ENCODE measurements around the gene ALDH4A1.

ALDH4A1 gene

DNA sequence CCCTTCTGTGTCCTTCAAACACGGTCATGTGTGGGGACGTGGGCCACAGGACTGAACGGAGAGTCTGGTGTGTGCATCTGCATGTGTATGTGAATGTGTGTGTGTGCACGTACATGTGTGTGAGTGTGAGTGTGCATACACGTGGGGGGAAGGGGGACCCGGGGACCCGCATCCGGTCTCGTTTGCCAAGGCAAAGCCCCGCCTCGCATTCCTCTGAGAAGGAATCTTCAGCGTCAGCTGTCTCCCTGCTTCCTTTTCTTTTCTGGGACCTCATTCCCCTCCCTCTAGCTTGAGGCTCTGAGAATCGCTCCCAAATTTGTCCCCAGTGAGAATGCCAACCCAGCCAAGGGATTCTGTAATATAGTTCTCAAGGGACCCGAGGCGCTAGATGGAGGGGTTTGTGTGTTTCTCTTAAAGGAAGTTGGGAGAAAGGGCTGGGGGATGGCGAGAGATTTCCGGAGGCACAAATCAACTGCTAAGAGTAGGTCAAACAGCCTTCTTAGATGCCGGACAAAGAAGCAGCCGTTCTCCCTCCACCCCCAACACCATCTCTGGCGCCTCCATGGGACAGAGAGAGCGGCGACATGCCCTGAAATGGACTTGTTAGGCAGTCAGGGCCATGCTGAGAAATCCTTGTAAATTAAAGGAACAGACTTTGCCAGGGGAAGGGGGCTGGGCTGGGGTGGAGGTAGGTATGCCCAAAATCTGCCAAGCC lies 47.5 kb upstream of the ALDH4A1 start:
- no peak overlapping the region for H4K12ac ChIP-seq (ENCODE audit: low read depth, low read length)
- peak overlapping the region; percentile 58 for H3K14ac ChIP-seq (ENCODE audit: low read length)
- no peak overlapping the region for H3K9ac ChIP-seq (ENCODE audit: low read length)
- no peak overlapping the region for H3K23ac ChIP-seq (ENCODE audit: low read length)
- peaks cover 19% of the 10 kb centered on the region for H3K79me2 ChIP-seq (ENCODE audit: control insufficient read depth, insufficient read depth, low read length, poor library complexity)
- H3K27ac ChIP-seq (ENCODE audit: low read depth, low read length), result peak overlapping the region; percentile 57
- H2AFZ ChIP-seq (ENCODE audit: insufficient read depth, low read length, poor library complexity), result no peak overlapping the region
- no peak overlapping the region for H3K4me3 ChIP-seq (ENCODE audit: low read depth, low read length)
- H2BK120ac ChIP-seq (ENCODE audit: insufficient read depth, low read length, poor library complexity), result peak overlapping the region; percentile 23
- H2BK12ac ChIP-seq (ENCODE audit: low read length), result peak overlapping the region; percentile 16
- no CpG with 5 or more reads among the region's 22 CpGs for WGBS (ENCODE audit: extremely low coverage, insufficient coverage, insufficient read length)
- peak overlapping the region; percentile 69 for H3K18ac ChIP-seq (ENCODE audit: low read length)
- H2AK5ac ChIP-seq (ENCODE audit: low read length), result no peak overlapping the region
- peaks cover 0 to 5% of the 10 kb centered on the region in 2 experiments for H3K36me3 ChIP-seq (ENCODE audit: control insufficient read depth in 1 of 2, insufficient read depth in 2 of 2, low read length in 2 of 2)
- DNase-seq, result peak; percentile 64 to 71
- H2BK5ac ChIP-seq (ENCODE audit: low read depth, low read length, poor library complexity), result peak overlapping the region; percentile 0
- H3K4me2 ChIP-seq (ENCODE audit: low read length), result peak overlapping the region; percentile 32
- peaks cover 22% of the 10 kb centered on the region for H3K79me1 ChIP-seq (ENCODE audit: low read length)
- H4K8ac ChIP-seq (ENCODE audit: low read depth, low read length), result peak overlapping the region; percentile 64
- H3K27me3 ChIP-seq (ENCODE audit: insufficient read depth, low read length), result no peaks in the 10 kb centered on the region
- H3K4me1 ChIP-seq (ENCODE audit: control insufficient read depth in 1 of 2, insufficient read depth in 2 of 2, low read length in 2 of 2), result peaks cover 52 to 59% of the 10 kb centered on the region in 2 experiments
- H3K4ac ChIP-seq (ENCODE audit: low read depth, low read length), result peak overlapping the region; percentile 12
- H3K9me3 ChIP-seq (ENCODE audit: insufficient read depth, low read depth, low read length), result peaks cover 5% of the 10 kb centered on the region
- H4K91ac ChIP-seq (ENCODE audit: low read depth, low read length), result peak overlapping the region; percentile 62

DNA sequence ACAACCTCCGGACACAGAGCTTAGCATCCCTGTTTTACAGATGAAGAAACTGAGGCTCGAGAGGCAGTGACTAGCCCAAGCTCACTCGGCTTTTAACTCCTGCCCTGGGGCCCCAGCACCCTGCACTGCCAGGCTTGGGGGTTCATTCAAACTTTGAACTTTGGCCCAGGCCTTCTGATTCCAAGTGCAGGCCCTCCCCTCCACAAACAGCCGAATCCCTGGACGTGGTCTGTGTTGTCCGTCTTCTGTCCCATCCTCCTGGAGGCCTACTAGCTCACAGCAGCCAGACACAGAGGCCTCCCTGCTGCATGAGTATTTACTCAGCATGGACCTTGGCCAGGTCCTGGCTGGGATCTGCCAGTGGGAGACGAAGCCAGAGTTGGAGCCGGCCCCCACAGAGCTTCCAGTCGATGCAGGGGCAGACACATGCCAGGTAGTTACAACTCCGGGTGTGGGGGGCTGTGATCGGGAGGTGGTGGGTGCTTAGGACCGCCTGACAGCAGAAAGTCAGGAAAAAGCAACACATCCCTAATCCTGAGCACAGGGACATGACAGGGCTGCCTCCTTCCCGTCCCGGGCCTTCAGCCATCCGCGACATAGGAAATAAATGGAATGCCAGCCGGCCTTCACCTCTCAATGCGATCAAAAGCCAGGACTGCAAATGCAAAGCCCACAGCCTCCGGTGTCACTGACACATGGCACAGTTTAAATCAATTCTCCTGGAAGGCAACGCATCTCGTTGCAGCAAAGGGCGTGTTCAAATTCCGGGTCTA lies 46.7 kb upstream of the ALDH4A1 start:
- Histone ChIP-seq H4K12ac (ENCODE audit: low read depth, low read length) (no peak overlapping the region), H3K27ac (ENCODE audit: low read depth, low read length) (no peak overlapping the region), H2BK120ac (ENCODE audit: insufficient read depth, low read length, poor library complexity) (peak overlapping the region; percentile 18), H3K79me2 (ENCODE audit: control insufficient read depth, insufficient read depth, low read length, poor library complexity) (peaks cover 20% of the 10 kb centered on the region), H4K8ac (ENCODE audit: low read depth, low read length) (peak overlapping the region; percentile 25), H2AFZ (ENCODE audit: insufficient read depth, low read length, poor library complexity) (no peak overlapping the region), H3K27me3 (ENCODE audit: insufficient read depth, low read length) (no peaks in the 10 kb centered on the region), H3K18ac (ENCODE audit: low read length) (peak overlapping the region; percentile 43), H3K9ac (ENCODE audit: low read length) (no peak overlapping the region), H2BK5ac (ENCODE audit: low read depth, low read length, poor library complexity) (peak overlapping the region; percentile 8), H3K4me3 (ENCODE audit: low read depth, low read length) (no peak overlapping the region), H3K79me1 (ENCODE audit: low read length) (peaks cover 22% of the 10 kb centered on the region), H2AK5ac (ENCODE audit: low read length) (peak overlapping the region; percentile 11), H3K4me2 (ENCODE audit: low read length) (peak overlapping the region; percentile 32), H3K23ac (ENCODE audit: low read length) (no peak overlapping the region), H3K4ac (ENCODE audit: low read depth, low read length) (peak overlapping the region; percentile 27), H2BK12ac (ENCODE audit: low read length) (peak overlapping the region; percentile 17), H3K14ac (ENCODE audit: low read length) (peak overlapping the region; percentile 26), H3K9me3 (ENCODE audit: insufficient read depth, low read depth, low read length) (peaks cover 5% of the 10 kb centered on the region), H3K36me3 (ENCODE audit: control insufficient read depth in 1 of 2, insufficient read depth in 2 of 2, low read length in 2 of 2) (peaks cover 0 to 5% of the 10 kb centered on the region in 2 experiments), H4K91ac (ENCODE audit: low read depth, low read length) (peak overlapping the region; percentile 3), H3K4me1 (ENCODE audit: control insufficient read depth in 1 of 2, insufficient read depth in 2 of 2, low read length in 2 of 2) (peaks cover 49 to 59% of the 10 kb centered on the region in 2 experiments)
- peak in 1 of 2 donors; percentile 59 for DNase-seq
- WGBS (ENCODE audit: extremely low coverage, insufficient coverage, insufficient read length), result no CpG with 5 or more reads among the region's 23 CpGs

DNA sequence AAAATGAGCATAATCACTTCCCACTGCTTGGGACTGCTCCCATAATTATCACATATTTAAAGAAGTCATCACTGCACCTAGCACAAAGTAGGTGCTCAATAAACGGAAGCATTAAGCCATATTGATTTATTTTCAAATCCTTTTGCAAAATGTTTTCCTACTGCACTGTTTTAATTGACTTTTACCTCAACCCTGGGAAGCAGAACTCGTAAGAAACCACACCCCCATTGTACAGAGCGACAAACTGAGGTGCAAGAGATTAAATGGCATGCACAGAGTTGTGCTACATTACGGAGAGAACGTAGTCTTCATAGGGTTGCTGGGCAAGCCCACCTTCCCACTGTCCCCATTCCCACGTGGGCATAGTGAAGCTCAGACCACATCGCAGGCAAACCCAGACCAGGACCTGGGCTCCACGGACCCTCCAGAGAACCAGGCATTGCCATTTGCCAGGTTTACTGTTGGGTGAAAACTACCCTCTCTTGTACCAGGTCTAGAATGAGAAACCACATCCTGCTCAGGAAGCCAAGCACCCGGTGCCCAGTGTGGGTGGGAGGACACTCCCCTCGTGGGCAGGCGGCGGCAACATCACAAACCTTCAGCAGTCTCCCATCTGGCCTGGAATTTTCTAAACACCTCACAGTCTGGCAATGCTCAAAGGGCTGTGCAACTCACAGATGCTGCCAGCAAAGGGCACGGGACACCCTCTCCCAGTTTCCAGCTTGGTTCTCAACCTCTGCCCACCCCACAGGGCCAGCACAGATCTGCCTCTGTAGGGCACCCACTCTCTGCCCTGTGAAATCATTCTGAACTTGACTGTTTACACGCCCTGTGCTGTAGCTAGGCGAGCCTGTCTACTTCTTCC lies 45.9 kb upstream of the ALDH4A1 start:
- H3K27me3 ChIP-seq (ENCODE audit: insufficient read depth, low read length), result no peaks in the 10 kb centered on the region
- no peak overlapping the region for H2AFZ ChIP-seq (ENCODE audit: insufficient read depth, low read length, poor library complexity)
- peak overlapping the region; percentile 38 for H3K4ac ChIP-seq (ENCODE audit: low read depth, low read length)
- peaks cover 15% of the 10 kb centered on the region for H3K79me2 ChIP-seq (ENCODE audit: control insufficient read depth, insufficient read depth, low read length, poor library complexity)
- no peak overlapping the region for H3K9ac ChIP-seq (ENCODE audit: low read length)
- no peak overlapping the region for H4K91ac ChIP-seq (ENCODE audit: low read depth, low read length)
- peaks cover 42 to 52% of the 10 kb centered on the region in 2 experiments for H3K4me1 ChIP-seq (ENCODE audit: control insufficient read depth in 1 of 2, insufficient read depth in 2 of 2, low read length in 2 of 2)
- H3K36me3 ChIP-seq (ENCODE audit: control insufficient read depth in 1 of 2, insufficient read depth in 2 of 2, low read length in 2 of 2), result peaks cover 5 to 7% of the 10 kb centered on the region in 2 experiments
- no peak overlapping the region for H2BK120ac ChIP-seq (ENCODE audit: insufficient read depth, low read length, poor library complexity)
- no peak overlapping the region for H4K8ac ChIP-seq (ENCODE audit: low read depth, low read length)
- H2AK5ac ChIP-seq (ENCODE audit: low read length), result peak overlapping the region; percentile 57
- WGBS (ENCODE audit: extremely low coverage, insufficient coverage, insufficient read length), result no CpG with 5 or more reads among the region's 15 CpGs
- H3K14ac ChIP-seq (ENCODE audit: low read length), result peak overlapping the region; percentile 46
- no peak overlapping the region for H3K4me3 ChIP-seq (ENCODE audit: low read depth, low read length)
- H3K4me2 ChIP-seq (ENCODE audit: low read length), result no peak overlapping the region
- H3K18ac ChIP-seq (ENCODE audit: low read length), result peak overlapping the region; percentile 30
- H3K27ac ChIP-seq (ENCODE audit: low read depth, low read length), result no peak overlapping the region
- H2BK5ac ChIP-seq (ENCODE audit: low read depth, low read length, poor library complexity), result no peak overlapping the region
- no peak overlapping the region for H3K23ac ChIP-seq (ENCODE audit: low read length)
- H3K9me3 ChIP-seq (ENCODE audit: insufficient read depth, low read depth, low read length), result no peaks in the 10 kb centered on the region
- DNase-seq, result peak in 1 of 2 donors; percentile 25
- H2BK12ac ChIP-seq (ENCODE audit: low read length), result no peak overlapping the region
- H4K12ac ChIP-seq (ENCODE audit: low read depth, low read length), result no peak overlapping the region
- peaks cover 22% of the 10 kb centered on the region for H3K79me1 ChIP-seq (ENCODE audit: low read length)

DNA sequence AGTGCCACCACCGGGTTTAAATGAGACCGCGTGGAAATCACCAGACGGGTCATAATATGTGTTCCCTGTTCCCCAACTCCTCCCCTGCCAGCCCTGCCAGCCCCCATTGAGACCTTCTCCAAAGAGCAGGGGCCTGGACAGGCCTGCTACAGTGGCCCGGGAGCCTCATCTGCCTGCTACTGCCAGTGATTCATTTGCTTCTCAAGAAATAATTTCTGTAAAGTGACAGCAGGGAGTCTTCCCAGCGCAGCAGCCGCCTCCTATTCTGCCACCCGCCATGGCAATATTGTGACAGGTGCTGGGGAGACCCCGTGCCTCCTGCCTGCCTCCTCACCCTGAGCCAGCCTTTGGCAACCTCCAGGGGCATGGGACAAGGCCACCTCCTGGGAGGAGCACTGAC lies 45.2 kb upstream of the ALDH4A1 start:
- Histone ChIP-seq H4K8ac (ENCODE audit: low read depth, low read length) (no peak overlapping the region), H3K27ac (ENCODE audit: low read depth, low read length) (no peak overlapping the region), H4K91ac (ENCODE audit: low read depth, low read length) (no peak overlapping the region), H2BK12ac (ENCODE audit: low read length) (no peak overlapping the region), H3K4me2 (ENCODE audit: low read length) (no peak overlapping the region), H4K12ac (ENCODE audit: low read depth, low read length) (no peak overlapping the region), H2AFZ (ENCODE audit: insufficient read depth, low read length, poor library complexity) (no peak overlapping the region), H2BK5ac (ENCODE audit: low read depth, low read length, poor library complexity) (no peak overlapping the region), H3K36me3 (ENCODE audit: control insufficient read depth in 1 of 2, insufficient read depth in 2 of 2, low read length in 2 of 2) (peaks cover 5 to 9% of the 10 kb centered on the region in 2 experiments), H3K27me3 (ENCODE audit: insufficient read depth, low read length) (no peaks in the 10 kb centered on the region), H3K9me3 (ENCODE audit: insufficient read depth, low read depth, low read length) (no peaks in the 10 kb centered on the region), H3K79me2 (ENCODE audit: control insufficient read depth, insufficient read depth, low read length, poor library complexity) (peaks cover 15% of the 10 kb centered on the region), H2BK120ac (ENCODE audit: insufficient read depth, low read length, poor library complexity) (no peak overlapping the region), H3K9ac (ENCODE audit: low read length) (no peak overlapping the region), H3K4me1 (ENCODE audit: control insufficient read depth in 1 of 2, insufficient read depth in 2 of 2, low read length in 2 of 2) (peaks cover 42 to 52% of the 10 kb centered on the region in 2 experiments), H3K4ac (ENCODE audit: low read depth, low read length) (peak overlapping the region; percentile 39), H3K23ac (ENCODE audit: low read length) (no peak overlapping the region), H2AK5ac (ENCODE audit: low read length) (no peak overlapping the region), H3K18ac (ENCODE audit: low read length) (no peak overlapping the region), H3K4me3 (ENCODE audit: low read depth, low read length) (no peak overlapping the region), H3K79me1 (ENCODE audit: low read length) (peaks cover 22% of the 10 kb centered on the region), H3K14ac (ENCODE audit: low read length) (no peak overlapping the region)
- WGBS (ENCODE audit: extremely low coverage, insufficient coverage, insufficient read length), result no CpG with 5 or more reads among the region's 9 CpGs
- DNase-seq, result no peak
